Body of pancreas (tissue), 4 donors: ENCODE data around the gene RAB23. TPM values are rescaled to one million over a fixed set of nuclear protein-coding genes. Genes with fewer than 3 reads are reported as not detected.
A peak's percentile ranks its signal among the peaks of the same experiment; 100 is the strongest.

Experiments
- ATAC-seq: fragments of 150-250 bp; one replicate; pipeline ENCODE4 v1.9.1; 2016
- DNase-seq, 4 donors: peaks; one replicate each; pipeline ENCODE4 v3.0.0-alpha.2; 2019
- H3K27ac ChIP-seq, 4 donors: fragments of 200-600 bp; sonication (generic); 1 replicate in 3 of 4; 2 replicates in 1 of 4; pipeline versions ENCODE4 v1.5.1 to v1.6.1; 2016 to 2019; ENCODE audit warnings: mild to moderate bottlenecking in 1 of 4, mixed read lengths in 1 of 4, moderate library complexity in 1 of 4
- H3K27me3 ChIP-seq, 2 donors: fragments of 200-600 bp; sonication (generic); one replicate each; pipeline ENCODE4 v1.6.0; 2016; ENCODE audit warnings: mild to moderate bottlenecking in 1 of 2
- H3K36me3 ChIP-seq, 2 donors: fragments of 200-600 bp; sonication (generic); replicated peaks in 1 of 2; 2 replicates each; pipeline ENCODE4 v1.5.1; 2016; ENCODE audit warnings: low read depth in 2 of 2; ENCODE audit not compliant: insufficient read depth in 1 of 2
- H3K4me1 ChIP-seq: fragments of 200-600 bp; sonication (generic); one replicate; pipeline ENCODE4 v1.6.0; 2016
- H3K4me3 ChIP-seq, 2 donors: fragments of 200-600 bp; sonication (generic); 1 replicate in 1 of 2; 2 replicates in 1 of 2; pipeline ENCODE4 v1.5.1; 2016 to 2019
- H3K9me3 ChIP-seq, 3 donors: fragments of 200-600 bp; sonication (generic); 1 replicate in 2 of 3; 2 replicates in 1 of 3; pipeline ENCODE4 v1.5.1; 2016
- POLR2A ChIP-seq, 3 donors: fragments of 450-650 bp; IDR thresholded peaks; one replicate each; pipeline ENCODE4 v1.6.1; 2016; ENCODE audit warnings: antibody characterized with exemption in 3 of 3, mild to moderate bottlenecking in 2 of 3
- WGBS, 2 donors: methylation state at CpG; one replicate each; pipeline ENCODE4 v1.1.5; 2017; 5-methylcytosine and 5-hydroxymethylcytosine counted together
- intact Hi-C: fragments of 100-400 bp; cut with DNase I; formaldehyde crosslinking; loops from one replicate; pipeline ENCODE4 v1.15.1; 2023
- total RNA-seq, 2 donors: library from RNA; depleted of rRNA; stranded (reverse); fragments of >200 nt; gene quantifications; one replicate each; pipeline ENCODE4 v1.1.0, GENCODE V29; 2016
- TF ChIP-seq, protein P1 (sequence below), 7 experiments: fragments of 450-650 bp in 4 of 7; fragments of 200-600 bp in 3 of 7; sonication (generic) in 3 of 7; IDR thresholded peaks; one replicate each; pipeline ENCODE4 v1.5.1; 2016 to 2019; ENCODE audit warnings: antibody characterized with exemption in 7 of 7

RAB23 gene
- total RNA-seq, 2 donors from 2014 or later, result 2.1 to 5.6 TPM

DNA sequence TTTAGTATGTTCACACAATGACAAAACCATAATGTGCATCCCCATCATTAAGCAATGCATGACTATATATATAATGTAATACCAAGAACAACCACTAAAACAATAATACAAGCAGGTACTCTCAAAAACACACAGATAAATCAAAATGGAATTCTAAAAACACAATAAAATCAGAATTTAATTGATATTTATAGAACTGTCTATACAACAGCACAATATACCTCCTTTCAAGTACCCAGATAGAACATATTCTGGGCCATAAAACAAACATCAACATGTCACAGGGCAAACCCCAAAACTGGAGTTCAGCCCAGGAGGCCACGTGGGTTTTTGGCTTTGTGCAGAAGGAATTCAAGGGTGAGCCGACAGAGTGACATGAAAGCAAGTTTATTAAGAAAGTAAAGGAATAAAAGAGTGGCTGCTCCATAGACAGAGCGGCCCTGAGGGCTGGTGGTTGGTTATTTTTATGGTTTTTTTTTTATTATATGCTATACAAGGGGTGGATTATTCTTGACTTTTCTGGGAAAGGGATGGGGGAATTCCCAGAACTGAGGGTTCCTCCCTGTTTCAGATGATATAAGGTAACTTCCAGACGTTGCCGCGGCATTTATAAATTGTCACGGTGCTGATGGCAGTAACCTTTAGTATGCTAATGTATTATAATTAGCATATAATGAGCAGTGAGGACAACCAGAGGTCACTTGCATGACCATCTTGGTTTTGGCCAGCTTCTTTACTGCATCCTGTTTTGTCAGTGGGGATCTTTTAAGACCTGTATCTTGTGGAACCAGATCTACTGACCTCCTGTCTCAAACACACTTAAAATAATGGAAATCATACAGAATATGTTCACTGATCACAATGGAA is 5.6 kb downstream of the RAB23 start:
- 70 to 75% methylated on average over 7 of the region's 7 CpGs for WGBS, 2 donors
- H3K4me3 ChIP-seq, result no peak overlapping the region
- intact Hi-C loops, result no loop called here
- ATAC-seq (no peak), DNase-seq (no peak)
- TF ChIP-seq, protein P1, sequence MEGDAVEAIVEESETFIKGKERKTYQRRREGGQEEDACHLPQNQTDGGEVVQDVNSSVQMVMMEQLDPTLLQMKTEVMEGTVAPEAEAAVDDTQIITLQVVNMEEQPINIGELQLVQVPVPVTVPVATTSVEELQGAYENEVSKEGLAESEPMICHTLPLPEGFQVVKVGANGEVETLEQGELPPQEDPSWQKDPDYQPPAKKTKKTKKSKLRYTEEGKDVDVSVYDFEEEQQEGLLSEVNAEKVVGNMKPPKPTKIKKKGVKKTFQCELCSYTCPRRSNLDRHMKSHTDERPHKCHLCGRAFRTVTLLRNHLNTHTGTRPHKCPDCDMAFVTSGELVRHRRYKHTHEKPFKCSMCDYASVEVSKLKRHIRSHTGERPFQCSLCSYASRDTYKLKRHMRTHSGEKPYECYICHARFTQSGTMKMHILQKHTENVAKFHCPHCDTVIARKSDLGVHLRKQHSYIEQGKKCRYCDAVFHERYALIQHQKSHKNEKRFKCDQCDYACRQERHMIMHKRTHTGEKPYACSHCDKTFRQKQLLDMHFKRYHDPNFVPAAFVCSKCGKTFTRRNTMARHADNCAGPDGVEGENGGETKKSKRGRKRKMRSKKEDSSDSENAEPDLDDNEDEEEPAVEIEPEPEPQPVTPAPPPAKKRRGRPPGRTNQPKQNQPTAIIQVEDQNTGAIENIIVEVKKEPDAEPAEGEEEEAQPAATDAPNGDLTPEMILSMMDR (IDR thresholded peaks at IDR 0.05), result peak in 1 of 7 experiments; percentile 19
- TF ChIP-seq POLR2A (IDR thresholded peaks at IDR 0.05), result no peak
- H3K36me3 ChIP-seq, result no peaks in the 10 kb centered on the region
- no peaks in the 10 kb centered on the region for H3K4me1 ChIP-seq
- H3K27ac ChIP-seq, result no peak overlapping the region
- H3K27me3 ChIP-seq, result no peaks in the 10 kb centered on the region
- no peaks in the 10 kb centered on the region for H3K9me3 ChIP-seq

DNA sequence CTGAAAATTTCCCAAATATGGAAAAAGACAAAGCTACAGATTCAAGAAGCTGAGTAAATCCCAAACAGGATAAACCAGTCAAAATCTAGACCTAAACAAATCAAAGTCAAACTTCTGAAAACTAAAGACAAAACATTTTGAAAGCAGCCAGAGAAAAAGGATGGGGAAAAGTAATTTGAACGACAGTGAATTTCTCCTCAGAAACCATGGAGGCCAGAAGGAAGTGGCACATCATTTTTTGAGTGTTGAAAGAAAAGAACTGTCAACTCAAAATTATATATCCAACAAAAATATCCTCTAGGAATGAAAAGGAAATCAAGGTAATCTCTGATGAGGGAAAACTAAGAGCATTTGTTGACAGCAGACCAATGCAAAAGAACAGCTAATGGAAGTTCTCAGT is 6.8 kb downstream of the RAB23 start:
- Histone ChIP-seq H3K36me3 (no peaks in the 10 kb centered on the region), H3K27ac (no peak overlapping the region), H3K27me3 (no peaks in the 10 kb centered on the region), H3K4me3 (no peak overlapping the region), H3K4me1 (no peaks in the 10 kb centered on the region), H3K9me3 (no peaks in the 10 kb centered on the region)
- intact Hi-C loops, result no loop called here
- TF ChIP-seq, protein P1 (IDR thresholded peaks at IDR 0.05), result no peak
- TF ChIP-seq POLR2A (IDR thresholded peaks at IDR 0.05), result no peak
- DNase-seq (no peak), ATAC-seq (no peak)
- WGBS, 2 donors, result 96 to 100% methylated on average over 1 of the region's 1 CpG

DNA sequence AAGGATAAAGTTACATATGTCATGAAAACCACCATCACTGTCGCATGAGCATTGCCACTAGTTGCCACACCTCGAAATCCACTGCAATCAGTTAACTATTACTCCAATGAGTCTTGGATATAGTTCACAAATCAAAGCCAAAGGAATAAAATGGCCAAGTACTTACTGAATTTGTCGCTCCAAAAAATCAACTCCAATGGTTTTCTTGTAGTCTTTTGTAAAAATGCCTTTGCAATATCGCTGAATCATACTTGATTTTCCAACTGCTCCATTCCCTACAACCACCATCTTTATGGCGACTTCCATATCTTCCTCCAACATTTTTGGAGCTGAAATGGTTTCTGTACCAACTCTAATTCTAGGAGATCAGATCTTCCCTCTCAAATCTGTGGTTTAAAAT is 12.0 kb downstream of the RAB23 start:
- H3K27ac ChIP-seq, result no peak overlapping the region
- ATAC-seq (no peak), DNase-seq (no peak)
- H3K36me3 ChIP-seq, result no peaks in the 10 kb centered on the region
- H3K4me1 ChIP-seq, result no peaks in the 10 kb centered on the region
- H3K4me3 ChIP-seq, result no peak overlapping the region
- 94 to 95% methylated on average over 5 of the region's 5 CpGs for WGBS, 2 donors
- TF ChIP-seq POLR2A (IDR thresholded peaks at IDR 0.05), result no peak
- TF ChIP-seq, protein P1 (IDR thresholded peaks at IDR 0.05), result no peak
- H3K27me3 ChIP-seq, result no peaks in the 10 kb centered on the region
- intact Hi-C loops, result no loop called here
- H3K9me3 ChIP-seq, result no peaks in the 10 kb centered on the region

DNA sequence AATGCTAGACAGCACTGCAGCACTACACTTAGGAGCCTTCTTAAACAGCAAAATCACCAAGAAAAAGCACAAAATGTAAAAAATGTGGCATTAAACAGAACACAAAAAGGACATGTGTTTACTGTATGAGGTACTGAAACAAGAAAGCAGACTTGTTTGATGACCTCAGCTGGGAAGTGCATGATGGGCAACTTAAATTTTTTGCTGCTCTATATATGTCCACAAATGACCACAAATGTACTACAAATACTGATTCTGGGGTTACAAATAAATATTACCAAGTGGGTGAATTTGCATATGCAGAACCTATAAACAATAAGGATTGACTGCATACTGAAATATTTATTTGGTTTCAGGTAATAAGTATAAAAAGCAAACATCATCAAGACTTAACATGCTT is 13.1 kb downstream of the RAB23 start:
- H3K27me3 ChIP-seq, result no peaks in the 10 kb centered on the region
- H3K4me1 ChIP-seq, result no peaks in the 10 kb centered on the region
- ATAC-seq, result no peak
- no peak overlapping the region for H3K4me3 ChIP-seq
- intact Hi-C loops, result no loop called here
- no peak overlapping the region for H3K27ac ChIP-seq
- no peak for DNase-seq
- H3K9me3 ChIP-seq, result no peaks in the 10 kb centered on the region
- no peaks in the 10 kb centered on the region for H3K36me3 ChIP-seq
- TF ChIP-seq, protein P1 (IDR thresholded peaks at IDR 0.05), result no peak
- TF ChIP-seq POLR2A (IDR thresholded peaks at IDR 0.05), result no peak

DNA sequence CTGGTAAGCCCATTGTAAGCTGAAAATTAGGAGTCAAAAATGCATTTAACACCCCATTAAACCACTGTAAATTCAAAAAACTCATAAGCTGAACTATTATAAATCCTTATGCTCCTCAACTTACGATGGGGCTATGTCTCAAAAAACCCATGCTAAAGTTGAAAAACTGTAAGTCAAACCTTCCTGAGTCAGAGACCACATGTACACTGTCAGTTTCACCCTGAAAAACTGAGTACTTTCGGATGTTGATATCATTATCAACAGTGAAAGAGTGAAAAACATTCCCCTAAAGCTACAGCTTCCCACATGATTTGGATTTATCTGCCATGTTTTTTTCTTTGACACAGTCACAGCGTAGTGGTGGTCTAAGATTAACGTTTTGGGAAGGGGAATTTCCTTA is 14.2 kb downstream of the RAB23 start:
- Histone ChIP-seq H3K27me3 (no peaks in the 10 kb centered on the region), H3K9me3 (no peaks in the 10 kb centered on the region), H3K4me1 (no peaks in the 10 kb centered on the region), H3K27ac (no peak overlapping the region), H3K36me3 (no peaks in the 10 kb centered on the region), H3K4me3 (no peak overlapping the region)
- intact Hi-C loops, result no loop called here
- ATAC-seq, result no peak
- DNase-seq, result no peak
- 83 to 87% methylated on average over 4 of the region's 4 CpGs for WGBS, 2 donors
- TF ChIP-seq, protein P1 (IDR thresholded peaks at IDR 0.05), result no peak
- no peak for TF ChIP-seq POLR2A (IDR thresholded peaks at IDR 0.05)
